ENCODE measurements around the gene SLC25A48.
"Not testable (repeated sequence)": the region's sequence is repeated elsewhere in the genome, so short reads cannot be mapped to it uniquely, and the experiment has no call there.

Gene SLC25A48

DNA sequence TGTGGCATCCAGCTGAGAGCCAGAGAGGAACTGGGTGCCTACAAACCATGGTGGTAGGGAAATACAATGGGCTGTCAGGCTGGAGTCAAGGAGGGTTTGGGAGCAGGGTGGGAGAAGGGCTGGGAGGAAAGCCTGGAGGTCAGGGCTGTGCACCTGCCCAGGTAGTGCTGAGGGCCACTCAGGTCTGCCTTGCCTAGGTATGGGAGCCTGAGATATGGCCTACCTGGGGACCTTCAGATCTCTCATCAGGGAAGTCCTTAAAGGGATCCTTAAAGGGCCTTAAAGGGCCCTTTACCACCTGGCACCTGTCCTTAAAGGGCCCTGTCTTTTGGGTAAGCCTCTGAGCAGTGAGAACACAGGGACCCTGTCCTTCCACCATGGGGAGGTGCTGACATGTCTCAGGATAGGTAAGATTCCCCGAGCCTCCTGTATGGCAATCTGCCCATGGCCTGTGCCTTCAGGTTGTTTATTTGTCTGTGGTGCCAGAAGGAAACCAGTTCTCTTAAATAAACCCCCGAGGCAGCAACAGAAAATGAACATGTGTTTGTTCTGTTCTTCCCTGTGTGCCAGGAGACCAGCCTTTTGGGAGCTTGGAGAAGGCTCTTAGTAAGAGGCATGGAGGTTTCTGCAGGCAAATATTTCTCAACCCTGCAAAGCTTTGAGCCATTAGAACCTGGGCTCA, 23.3 kb downstream of the SLC25A48 start:
- DNase-seq (ENCODE audit: low read depth in 2 of 3, low spot score in 2 of 3): no peak

DNA sequence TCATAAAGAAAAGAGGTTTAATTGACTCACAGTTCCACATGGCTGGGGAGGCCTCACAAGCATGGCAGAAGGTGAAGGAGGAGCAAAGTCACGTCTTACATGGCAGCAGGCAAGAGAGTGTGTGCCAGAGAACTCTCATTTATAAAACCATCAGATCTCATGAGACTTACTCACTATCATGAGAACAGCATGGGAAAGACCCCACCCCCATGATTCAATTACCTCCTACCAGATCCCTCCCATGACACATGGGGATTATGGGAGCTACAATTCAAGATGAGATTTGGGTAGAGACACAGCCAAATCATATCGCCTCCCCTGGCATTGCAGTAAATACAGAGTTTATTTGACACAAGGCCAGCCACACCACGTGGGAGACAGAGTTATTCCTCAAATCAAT, 24.7 kb downstream of the SLC25A48 start:
- not testable (repeated sequence) for DNase-seq (ENCODE audit: low read depth in 2 of 3, low spot score in 2 of 3)

GRCh38 chr5:135859641-135860040, 25.2 kb downstream of the SLC25A48 start:
- no peak for DNase-seq (ENCODE audit: low read depth in 2 of 3, low spot score in 2 of 3)

GRCh38 chr5:135861641-135862040, 27.2 kb downstream of the SLC25A48 start:
- DNase-seq (ENCODE audit: low read depth in 2 of 3, low spot score in 2 of 3): no peak

- no peak for DNase-seq (ENCODE audit: low read depth in 2 of 3, low spot score in 2 of 3)
These were observed 27.6 kb downstream of the SLC25A48 start for GRCh38 chr5:135862086-135862485.

DNA sequence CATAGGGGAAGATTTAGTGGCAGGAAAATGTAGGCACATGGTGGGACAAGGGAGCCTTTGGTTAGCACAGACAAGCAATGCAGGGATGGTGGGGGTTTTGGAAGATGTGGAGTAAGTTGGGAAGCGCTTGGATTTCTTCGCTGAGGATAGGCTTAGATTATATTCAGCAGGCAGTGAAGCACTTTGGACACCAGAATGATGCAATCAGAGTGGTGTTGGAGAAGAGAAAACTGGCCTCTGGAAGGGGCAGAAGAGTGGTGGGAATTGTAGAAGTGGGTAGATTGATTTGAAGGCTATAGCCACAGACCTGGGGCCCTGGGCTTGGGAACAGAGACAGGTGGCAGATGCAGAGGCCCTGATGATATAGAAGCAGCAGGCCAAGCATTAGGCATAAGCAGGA, 28.3 kb downstream of the SLC25A48 start:
- DNase-seq (ENCODE audit: low read depth in 2 of 3, low spot score in 2 of 3): no peak

GRCh38 chr5:135864503-135865435, 30.3 kb downstream of the SLC25A48 start:
- DNase-seq (ENCODE audit: low read depth in 2 of 3, low spot score in 2 of 3): no peak

- DNase-seq (ENCODE audit: low read depth in 2 of 3, low spot score in 2 of 3): no peak
These were observed 31.6 kb downstream of the SLC25A48 start for GRCh38 chr5:135866016-135866415.

DNA sequence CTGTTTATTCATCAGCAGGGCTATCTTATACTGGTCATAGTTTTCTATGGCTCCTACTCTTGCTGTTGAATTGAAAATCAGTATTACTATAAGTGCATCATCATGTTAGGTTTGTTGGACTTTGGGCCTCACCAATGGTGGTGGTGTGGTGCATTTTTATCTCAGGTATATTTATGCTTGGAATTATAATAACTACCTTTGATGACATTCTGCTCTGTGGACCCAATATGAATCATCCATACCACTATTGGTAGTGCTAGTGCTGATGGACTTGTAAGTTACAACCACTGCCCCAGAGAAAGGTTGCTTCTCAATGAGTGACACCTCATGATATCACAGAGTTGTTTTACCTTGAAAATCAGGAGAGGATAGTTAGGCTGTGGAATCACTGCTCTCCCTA, 33.1 kb downstream of the SLC25A48 start:
- no peak for DNase-seq (ENCODE audit: low read depth in 2 of 3, low spot score in 2 of 3)

DNA sequence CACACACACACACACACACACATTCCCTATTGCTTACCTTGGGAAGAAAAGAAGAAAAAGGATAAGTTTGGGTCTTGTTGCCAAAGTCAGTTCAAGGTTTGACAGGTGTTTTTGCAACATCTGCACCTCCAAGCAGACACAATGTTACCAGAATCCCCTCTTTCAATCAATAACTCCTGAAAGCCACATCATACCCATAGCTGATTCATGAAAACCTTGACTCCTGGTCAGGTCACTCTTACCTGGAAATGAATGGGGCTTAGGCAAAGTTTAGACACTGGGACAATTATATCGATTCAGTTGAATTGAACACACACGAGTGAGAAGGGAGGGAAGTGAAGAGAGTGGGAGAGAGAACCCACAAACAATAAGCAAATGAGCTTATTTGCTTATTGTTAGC, 34.2 kb downstream of the SLC25A48 start:
- DNase-seq (ENCODE audit: low read depth in 2 of 3, low spot score in 2 of 3): no peak

GRCh38 chr5:135869276-135869675, 34.8 kb downstream of the SLC25A48 start:
- DNase-seq (ENCODE audit: low read depth in 2 of 3, low spot score in 2 of 3): no peak

DNA sequence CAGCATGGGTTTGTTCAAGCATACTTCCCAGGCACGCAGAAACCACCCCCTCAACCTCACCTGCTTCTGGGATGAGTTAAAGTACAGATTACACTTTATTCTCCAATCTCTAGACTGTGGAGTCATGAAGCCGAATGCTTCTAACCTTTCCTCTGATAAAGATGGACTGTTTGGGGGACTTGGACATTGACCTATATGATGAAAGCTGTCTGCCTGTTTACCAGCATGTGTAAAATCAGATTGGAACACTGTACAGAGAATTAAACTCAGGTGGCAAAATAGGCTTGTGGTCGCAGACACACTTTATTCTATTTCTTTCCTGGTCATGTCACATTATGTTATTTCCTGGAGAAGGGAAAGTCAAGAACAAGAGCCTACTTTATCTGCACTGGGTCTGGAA, 35.5 kb downstream of the SLC25A48 start:
- DNase-seq (ENCODE audit: low read depth in 2 of 3, low spot score in 2 of 3): no peak

DNA sequence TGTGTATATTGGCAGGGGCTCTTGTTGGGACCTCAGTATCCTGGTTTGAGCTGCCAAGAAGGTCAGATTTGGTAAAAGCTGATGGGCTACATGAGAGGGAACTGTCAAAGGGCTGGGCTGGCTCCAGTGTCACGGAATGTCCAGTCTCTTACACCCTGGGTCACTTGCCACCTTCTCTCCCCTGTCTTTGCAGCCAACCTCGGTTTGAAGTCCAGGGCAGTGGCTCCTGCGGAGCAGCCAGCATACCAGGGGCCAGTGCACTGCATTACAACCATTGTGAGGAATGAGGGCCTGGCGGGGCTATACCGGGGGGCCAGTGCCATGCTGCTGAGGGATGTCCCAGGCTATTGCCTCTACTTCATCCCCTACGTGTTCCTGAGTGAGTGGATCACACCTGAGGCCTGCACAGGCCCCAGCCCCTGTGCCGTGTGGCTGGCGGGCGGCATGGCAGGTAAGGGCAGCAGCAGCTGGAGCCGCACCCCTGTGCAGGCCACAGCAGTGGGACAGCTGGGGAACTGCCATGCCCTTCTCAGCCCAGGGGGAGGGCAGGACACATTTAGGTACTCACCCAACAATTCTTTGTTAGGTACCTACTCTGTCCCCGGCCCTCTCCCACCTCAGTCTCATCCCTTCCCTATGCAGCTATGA, 36.9 kb downstream of the SLC25A48 start:
- no peak for DNase-seq (ENCODE audit: low read depth in 2 of 3, low spot score in 2 of 3)

GRCh38 chr5:135873831-135874230, 39.4 kb downstream of the SLC25A48 start:
- DNase-seq (ENCODE audit: low read depth in 2 of 3, low spot score in 2 of 3): no peak

GRCh38 chr5:135874461-135874860, 40.0 kb downstream of the SLC25A48 start:
- no peak for DNase-seq (ENCODE audit: low read depth in 2 of 3, low spot score in 2 of 3)

DNA sequence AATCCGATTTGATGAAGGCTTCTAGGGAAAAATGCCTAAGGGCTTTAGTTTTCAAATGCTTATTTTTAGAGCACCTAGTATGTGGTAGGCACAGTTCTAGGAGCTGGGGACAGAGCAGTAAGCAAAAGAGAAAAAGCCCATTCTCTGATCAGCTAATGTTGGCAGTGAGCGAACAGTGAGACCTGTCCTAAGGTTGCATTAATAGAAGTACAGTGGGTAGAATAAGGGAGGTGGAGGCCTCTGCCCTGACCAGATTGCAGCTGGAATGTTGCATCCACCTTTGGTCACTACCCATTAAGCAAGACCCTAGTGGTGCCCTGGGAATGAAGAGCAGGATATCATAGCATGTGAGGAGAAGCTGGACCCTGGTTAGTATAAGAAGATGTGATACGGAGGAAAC, 41.1 kb downstream of the SLC25A48 start:
- no peak for DNase-seq (ENCODE audit: low read depth in 2 of 3, low spot score in 2 of 3)

DNA sequence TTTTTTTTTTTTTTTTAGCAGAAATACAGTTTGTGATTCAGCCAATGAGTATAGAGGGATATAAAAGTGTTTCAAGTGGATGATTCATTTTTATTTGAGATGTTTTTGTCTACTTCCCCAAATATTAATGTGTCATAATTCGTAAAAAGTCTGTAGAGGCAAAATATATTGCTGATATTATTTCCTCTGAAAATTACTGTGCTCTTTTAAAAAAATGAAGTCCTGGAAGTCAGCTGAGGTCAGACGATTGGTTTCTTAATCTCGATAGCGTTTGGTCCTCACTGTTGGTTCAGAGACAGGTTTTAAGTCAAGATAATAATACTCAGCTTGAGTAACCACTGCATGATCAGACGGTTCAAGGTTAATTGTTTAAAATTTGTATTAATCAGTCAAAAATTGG, 41.7 kb downstream of the SLC25A48 start:
- DNase-seq (ENCODE audit: low read depth in 2 of 3, low spot score in 2 of 3): no peak

- DNase-seq (ENCODE audit: low read depth in 2 of 3, low spot score in 2 of 3): no peak
These were observed 43.2 kb downstream of the SLC25A48 start for GRCh38 chr5:135877570-135878155.

GRCh38 chr5:135878156-135878620, 43.7 kb downstream of the SLC25A48 start:
- DNase-seq (ENCODE audit: low read depth in 2 of 3, low spot score in 2 of 3): no peak

DNA sequence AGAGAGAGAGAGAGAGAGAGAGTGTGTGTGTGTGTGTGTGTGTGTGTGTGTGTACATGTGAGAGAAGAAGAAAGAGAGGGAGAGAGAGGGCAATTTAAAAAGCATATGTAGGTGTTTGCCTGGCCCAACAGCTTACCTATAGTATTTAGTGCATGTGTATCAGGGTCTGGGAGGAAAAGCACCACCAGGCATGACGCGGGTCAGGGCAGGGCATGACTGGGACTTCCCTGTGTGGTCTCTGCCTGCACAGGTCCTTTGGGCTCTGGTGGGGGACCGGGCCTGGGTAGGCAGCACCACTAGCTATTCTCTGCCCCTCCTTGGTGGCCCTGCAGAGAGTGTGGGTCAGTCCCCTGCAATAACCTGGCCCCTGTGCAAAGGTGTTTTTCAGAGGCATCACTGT, 45.1 kb downstream of the SLC25A48 start:
- DNase-seq (ENCODE audit: low read depth in 2 of 3, low spot score in 2 of 3): no peak

DNA sequence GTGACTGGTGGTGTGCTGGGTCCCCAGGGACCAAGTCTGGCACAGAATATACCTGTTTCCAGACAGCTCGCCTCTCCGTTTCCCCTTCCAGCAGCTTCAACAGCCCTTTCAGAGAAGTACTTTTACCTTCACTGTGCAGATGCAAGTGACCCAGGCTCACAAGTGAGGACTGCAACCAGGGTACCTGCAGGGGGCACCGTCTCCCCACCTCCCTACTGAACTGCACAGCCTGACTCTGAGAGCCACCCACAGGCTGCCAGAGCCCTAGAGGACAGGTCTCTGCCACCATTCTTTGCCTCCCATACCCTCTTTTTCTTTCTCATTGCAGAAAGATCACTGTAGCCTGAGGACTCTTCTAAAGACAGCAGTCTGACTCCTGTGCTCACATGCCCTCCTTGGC, 45.8 kb downstream of the SLC25A48 start:
- no peak for DNase-seq (ENCODE audit: low read depth in 2 of 3, low spot score in 2 of 3)
